MCF 10A (cell line): ENCODE results near the gene PRKN. TPM values are rescaled to one million over a fixed set of nuclear protein-coding genes. Genes with fewer than 3 reads are reported as not detected.

ENCODE experiments used
- BruUV-seq: library from RNA; stranded (reverse); fragments of 400-500 nt; replicated peaks from 2 replicates; lab custom pipeline; 2021; lab: Mats Ljungman, UMichigan
- CTCF ChIA-PET: fragments of 300-600 bp; sonication (Branson Sonifier 250); formaldehyde crosslinking; extraction: SDS; loops from one replicate; lab custom pipeline; 2021; ENCODE audit warnings: antibody characterized with exemption, inconsistent platforms; lab: Yijun Ruan, JAX
- POLR2A ChIA-PET: fragments of 300-600, 350-650 bp; sonication (Branson Sonifier 250); formaldehyde crosslinking; extraction: SDS; loops from one replicate; lab custom pipeline; 2020; ENCODE audit warnings: antibody characterized with exemption, inconsistent platforms; lab: Yijun Ruan, JAX
- DNase-seq: peaks from one replicate; pipeline ENCODE4 v3.0.0-alpha.2; 2018; ENCODE audit not compliant: unreplicated experiment
- H3K27ac Mint-ChIP-seq: one replicate; pipeline ENCODE4 v1.8.0; 2022; ENCODE audit warnings: mild to moderate bottlenecking, low read depth, mixed read lengths; ENCODE audit not compliant: unreplicated experiment
- H3K27me3 Mint-ChIP-seq: one replicate; pipeline ENCODE4 v1.8.0; 2022; ENCODE audit warnings: mixed read lengths; ENCODE audit not compliant: insufficient read depth, unreplicated experiment
- H3K36me3 Mint-ChIP-seq: one replicate; pipeline ENCODE4 v1.8.0; 2022; ENCODE audit warnings: mild to moderate bottlenecking, moderate library complexity, mixed read lengths; ENCODE audit not compliant: insufficient read depth, unreplicated experiment
- H3K4me1 Mint-ChIP-seq: one replicate; pipeline ENCODE4 v1.8.0; 2022; ENCODE audit warnings: mixed read lengths; ENCODE audit not compliant: insufficient read depth, unreplicated experiment
- H3K4me3 Mint-ChIP-seq: one replicate; pipeline ENCODE4 v1.8.0; 2022; ENCODE audit warnings: mild to moderate bottlenecking, moderate library complexity, mixed read lengths; ENCODE audit not compliant: unreplicated experiment
- H3K9me3 Mint-ChIP-seq: one replicate; pipeline ENCODE4 v1.8.0; 2022; ENCODE audit warnings: mixed read lengths; ENCODE audit not compliant: unreplicated experiment
- CTCF ChIP-seq: fragments of 200-600 bp; IDR thresholded peaks from one replicate; pipeline ENCODE4 v1.8.0; 2022; ENCODE audit warnings: antibody characterized with exemption, mild to moderate bottlenecking; ENCODE audit not compliant: unreplicated experiment
- intact Hi-C: fragments of 100-400 bp; cut with micrococcal nuclease; formaldehyde crosslinking; loops from 2 replicates; pipeline ENCODE4 v1.14.1; 2022
- total RNA-seq: library from RNA; stranded (reverse); gene quantifications from 2 replicates; pipeline ENCODE4 v1.2.3, GENCODE V29; 2022

Gene PRKN
- total RNA-seq, 1 experiment from 2014 or later, result 2.5 TPM

GRCh38 chr6:161394437-161394836 lies 1333.1 kb downstream of the PRKN start:
- Mint-ChIP-seq H3K36me3 (no peaks in the 10 kb centered on the region), H3K27me3 (no peaks in the 10 kb centered on the region), H3K4me1 (peaks cover 7% of the 10 kb centered on the region), H3K4me3 (no peak overlapping the region), H3K9me3 (no peaks in the 10 kb centered on the region), H3K27ac (no peak overlapping the region)
- CTCF ChIA-PET, result interaction anchor here (0.6 to 5.0 kb wide), 23 partner anchors 9 to 1388 kb away, joined by 3 to 77 read pairs (median 5); no protein-coding TSS in a partner anchor
- TF ChIP-seq CTCF, result no peak
- DNase-seq, result no peak
- POLR2A ChIA-PET, result interaction anchor here (1.3 to 5.5 kb wide), 4 partner anchors 8 to 104 kb away, joined by 4 to 38 read pairs (median 6); no protein-coding TSS in a partner anchor
- BruUV-seq, result no TSS peak
- intact Hi-C loops, result loop anchor here (1.0 to 5.0 kb wide), 4 partner anchors 24 to 301 kb away; no protein-coding TSS in a partner anchor

DNA sequence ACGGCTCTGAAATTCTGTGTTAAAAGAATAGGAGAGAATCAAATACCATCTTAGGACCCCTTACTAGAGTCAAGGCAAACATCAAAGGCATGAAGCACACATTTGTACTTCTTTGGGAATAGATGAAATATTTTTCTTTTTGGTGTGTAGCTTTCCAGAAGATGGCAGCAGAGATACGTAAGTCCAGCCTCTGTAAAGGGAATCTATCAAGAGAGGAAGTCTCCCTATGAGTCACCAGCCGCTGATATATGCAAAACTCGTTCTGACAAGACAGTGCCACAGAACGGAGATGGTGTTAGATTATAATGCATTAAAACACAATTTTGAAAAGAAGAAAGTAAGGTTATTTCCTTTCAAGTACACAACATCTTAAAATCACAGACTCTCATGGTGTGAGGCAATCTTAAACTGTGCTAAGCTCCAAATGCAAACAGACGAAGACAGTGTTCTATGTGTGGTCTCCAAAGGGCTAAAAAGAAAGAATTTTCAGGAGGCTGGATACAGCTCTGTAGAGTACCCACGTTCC lies 1333.7 kb downstream of the PRKN start:
- Mint-ChIP-seq H3K27ac (no peak overlapping the region), H3K4me3 (no peak overlapping the region), H3K36me3 (no peaks in the 10 kb centered on the region), H3K9me3 (no peaks in the 10 kb centered on the region), H3K27me3 (no peaks in the 10 kb centered on the region), H3K4me1 (peaks cover 7% of the 10 kb centered on the region)
- intact Hi-C loops, result loop anchor here (1.0 to 5.0 kb wide), 4 partner anchors 24 to 301 kb away; no protein-coding TSS in a partner anchor
- POLR2A ChIA-PET, result interaction anchor here (1.3 to 5.5 kb wide), 4 partner anchors 9 to 104 kb away, joined by 4 to 38 read pairs (median 6); no protein-coding TSS in a partner anchor
- peak; percentile 56 for TF ChIP-seq CTCF
- BruUV-seq, result no TSS peak
- peak; percentile 91 for DNase-seq
- CTCF ChIA-PET, result interaction anchor here (0.6 to 5.0 kb wide), 31 partner anchors 9 to 1821 kb away, joined by 3 to 77 read pairs (median 4); no protein-coding TSS in a partner anchor

- no peak for TF ChIP-seq CTCF
- peaks cover 7% of the 10 kb centered on the region for H3K4me1 Mint-ChIP-seq
- H3K27ac Mint-ChIP-seq, result no peak overlapping the region
- no TSS peak for BruUV-seq
- H3K36me3 Mint-ChIP-seq, result no peaks in the 10 kb centered on the region
- ChIA-PET POLR2A (interaction anchor here (1.3 to 5.5 kb wide), 4 partner anchors 10 to 105 kb away, joined by 4 to 38 read pairs (median 6); no protein-coding TSS in a partner anchor), CTCF (interaction anchor here (0.5 to 5.0 kb wide), 24 partner anchors 9 to 1822 kb away, joined by 3 to 77 read pairs (median 4); no protein-coding TSS in a partner anchor)
- H3K9me3 Mint-ChIP-seq, result no peaks in the 10 kb centered on the region
- intact Hi-C loops, result loop anchor here (5.0 kb wide), 1 partner anchor 224 kb away; no protein-coding TSS in a partner anchor
- DNase-seq, result no peak
- no peaks in the 10 kb centered on the region for H3K27me3 Mint-ChIP-seq
- H3K4me3 Mint-ChIP-seq, result no peak overlapping the region
Observed at GRCh38 chr6:161393292-161393691, 1334.3 kb downstream of the PRKN start.

GRCh38 chr6:161389756-161390155 lies 1337.8 kb downstream of the PRKN start:
- H3K27ac Mint-ChIP-seq, result no peak overlapping the region
- ChIA-PET POLR2A (no interaction called here), CTCF (interaction anchor here (1.9 kb wide), 1 partner anchor 28 kb away, joined by 4 read pairs; no protein-coding TSS in a partner anchor)
- H3K4me1 Mint-ChIP-seq, result no peaks in the 10 kb centered on the region
- H3K4me3 Mint-ChIP-seq, result no peak overlapping the region
- no peaks in the 10 kb centered on the region for H3K36me3 Mint-ChIP-seq
- no peaks in the 10 kb centered on the region for H3K27me3 Mint-ChIP-seq
- intact Hi-C loops, result loop anchor here (5.0 kb wide), 1 partner anchor 228 kb away; no protein-coding TSS in a partner anchor
- TF ChIP-seq CTCF, result no peak
- no TSS peak for BruUV-seq
- DNase-seq, result no peak
- peaks cover 6% of the 10 kb centered on the region for H3K9me3 Mint-ChIP-seq
